Activated CD8-positive, alpha-beta memory T cell treated with anti-CD3 and anti-CD28 coated beads for 1 hour (primary cell): ENCODE results near the gene NKX1-1.
"Not testable (repeated sequence)": the region's sequence is repeated elsewhere in the genome, so short reads cannot be mapped to it uniquely, and the experiment has no call there.

ENCODE experiments used
- DNase-seq, 2 donors: peaks; one replicate each; pipeline ENCODE4 v3.0.0-alpha.2; 2020; ENCODE audit warnings: low read depth in 1 of 2; ENCODE audit errors: extremely low read depth in 1 of 2

Gene NKX1-1

GRCh38 chr4:1393866-1394265, 12.4 kb downstream of the NKX1-1 start:
- no peak for DNase-seq

GRCh38 chr4:1393363-1393762, 12.9 kb downstream of the NKX1-1 start:
- not testable (repeated sequence) for DNase-seq

- no peak for DNase-seq
Measured at GRCh38 chr4:1385373-1386340, 20.6 kb downstream of the NKX1-1 start.

DNA sequence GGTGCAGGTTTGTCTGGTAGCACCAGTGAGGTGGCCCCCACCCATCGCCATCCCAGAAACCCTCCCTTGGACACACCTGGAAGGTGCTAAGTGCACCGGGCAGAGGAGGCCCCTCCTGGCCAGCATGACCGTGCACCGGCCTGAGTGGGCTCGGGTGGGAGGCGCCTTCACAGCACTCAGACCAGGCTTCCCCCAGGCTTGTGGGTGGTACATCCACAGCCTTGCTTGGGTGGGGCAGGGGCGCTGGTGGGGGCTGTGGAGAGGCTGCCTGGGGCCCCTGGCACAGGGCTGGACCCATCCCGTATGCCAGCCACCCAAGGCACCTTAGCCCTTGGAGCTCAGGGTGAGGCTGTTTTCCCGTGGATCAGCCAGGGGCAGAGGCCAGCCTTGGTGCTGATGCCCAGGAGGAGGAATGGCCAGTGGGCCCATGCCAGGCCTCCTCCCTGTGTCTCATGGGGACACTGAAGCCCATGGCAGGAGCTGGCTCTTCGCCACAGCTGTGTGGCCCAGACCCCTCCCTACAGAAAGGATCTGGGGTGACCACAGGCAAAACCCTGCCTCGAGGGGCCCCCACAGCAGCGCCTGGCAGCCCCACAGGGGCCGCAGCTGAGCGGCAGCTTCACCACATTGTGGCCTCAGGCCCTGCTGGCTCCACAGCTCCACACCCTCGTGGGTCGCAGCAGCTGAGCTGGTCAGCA, 21.4 kb downstream of the NKX1-1 start:
- no peak for DNase-seq

GRCh38 chr4:1383728-1384591, 22.3 kb downstream of the NKX1-1 start:
- DNase-seq = no peak

GRCh38 chr4:1382776-1383727, 23.2 kb downstream of the NKX1-1 start:
- DNase-seq = no peak

DNA sequence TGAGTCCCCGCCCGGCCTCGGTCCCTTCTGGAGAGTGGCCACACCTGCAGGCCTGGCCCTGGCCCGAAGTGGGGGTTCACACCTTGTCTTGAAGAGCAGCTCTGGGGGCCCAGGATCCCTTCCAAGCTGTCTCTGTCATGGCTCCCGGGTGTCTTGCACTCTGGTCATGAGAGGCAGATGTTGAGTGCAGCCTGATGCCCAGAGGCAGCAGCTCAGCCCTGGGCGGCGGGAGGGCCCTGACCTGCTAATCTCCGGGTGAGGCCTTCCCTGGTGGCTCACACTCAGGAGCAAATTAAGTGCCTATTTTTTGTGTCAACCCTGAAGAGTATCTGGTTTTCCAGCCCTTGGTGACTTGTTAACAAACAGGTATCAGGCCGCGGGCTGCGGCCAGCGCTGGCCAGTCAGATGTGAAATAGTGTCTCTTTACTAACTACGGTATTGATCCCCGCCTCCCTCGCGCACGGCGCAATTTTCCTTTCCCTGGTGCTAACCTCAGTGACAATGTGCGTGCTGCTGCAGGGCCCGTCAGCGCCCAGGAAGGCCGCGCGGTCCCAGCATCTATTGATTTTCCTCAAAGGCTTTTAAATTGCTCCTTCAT, 24.2 kb downstream of the NKX1-1 start:
- no peak for DNase-seq

- DNase-seq = no peak
Measured at GRCh38 chr4:1381181-1381621, 25.0 kb downstream of the NKX1-1 start.

GRCh38 chr4:1380368-1381151, 25.7 kb downstream of the NKX1-1 start:
- no peak for DNase-seq

DNA sequence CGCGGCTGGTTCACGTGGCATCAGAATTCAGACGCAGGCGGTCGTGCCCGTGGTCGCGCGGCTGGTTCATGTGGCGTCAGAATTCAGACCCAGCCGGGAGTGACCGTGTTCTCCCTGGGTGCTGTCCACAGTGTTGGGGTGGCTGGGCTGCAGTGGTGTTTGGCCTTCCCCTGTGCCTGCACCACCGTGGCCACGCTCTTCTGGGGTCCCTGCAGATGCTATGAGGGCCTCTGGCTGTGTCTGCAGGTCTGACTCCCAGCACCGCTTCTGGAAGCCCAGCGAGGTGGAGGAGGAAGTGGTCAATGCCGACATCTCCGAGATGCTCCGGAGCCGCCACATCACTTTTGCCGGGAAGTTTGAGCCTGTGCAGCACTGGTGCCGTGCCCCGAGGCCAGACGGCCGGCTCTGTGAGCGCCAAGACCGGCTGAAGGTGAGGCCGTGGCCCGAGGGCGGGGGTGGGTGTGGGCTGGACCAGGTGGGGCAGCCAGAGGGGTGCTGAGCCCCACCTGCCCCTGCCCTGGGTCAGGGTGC, 26.4 kb downstream of the NKX1-1 start:
- DNase-seq = no peak

GRCh38 chr4:1379351-1379781, 26.9 kb downstream of the NKX1-1 start:
- DNase-seq = no peak

DNA sequence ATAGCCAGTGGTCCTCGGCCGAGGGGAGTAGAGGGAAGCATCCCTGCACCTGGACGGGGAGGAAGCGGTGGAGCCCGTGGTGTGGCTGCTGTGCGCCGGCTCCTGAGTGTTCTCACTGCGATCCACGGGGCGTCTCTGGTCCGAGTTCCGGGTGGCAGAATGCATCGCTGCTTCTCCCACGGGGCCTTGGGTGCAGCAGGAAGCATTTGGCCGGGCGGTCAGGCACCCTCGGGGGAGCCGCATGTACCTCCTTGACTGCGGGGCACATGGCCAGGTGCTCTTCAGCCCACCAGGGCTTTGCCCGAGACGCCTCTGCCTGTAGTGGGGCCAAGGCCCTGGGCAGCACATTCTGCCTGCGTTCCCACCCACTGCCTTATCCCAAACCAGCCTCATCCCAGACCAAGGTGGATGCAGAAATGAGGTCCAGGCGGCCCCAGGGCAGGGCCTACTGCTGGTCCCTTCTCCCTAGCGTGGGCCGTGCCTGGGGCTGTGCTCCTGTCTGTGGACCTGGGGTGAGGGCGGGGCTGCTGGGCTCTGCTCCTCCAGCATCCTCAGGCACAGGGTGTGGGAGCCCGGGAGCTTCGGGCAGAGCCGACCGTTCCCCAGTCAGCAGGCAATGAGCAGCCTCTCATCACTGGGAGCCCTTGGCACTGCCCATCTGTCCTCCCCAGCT, 27.5 kb downstream of the NKX1-1 start:
- DNase-seq = no peak

DNA sequence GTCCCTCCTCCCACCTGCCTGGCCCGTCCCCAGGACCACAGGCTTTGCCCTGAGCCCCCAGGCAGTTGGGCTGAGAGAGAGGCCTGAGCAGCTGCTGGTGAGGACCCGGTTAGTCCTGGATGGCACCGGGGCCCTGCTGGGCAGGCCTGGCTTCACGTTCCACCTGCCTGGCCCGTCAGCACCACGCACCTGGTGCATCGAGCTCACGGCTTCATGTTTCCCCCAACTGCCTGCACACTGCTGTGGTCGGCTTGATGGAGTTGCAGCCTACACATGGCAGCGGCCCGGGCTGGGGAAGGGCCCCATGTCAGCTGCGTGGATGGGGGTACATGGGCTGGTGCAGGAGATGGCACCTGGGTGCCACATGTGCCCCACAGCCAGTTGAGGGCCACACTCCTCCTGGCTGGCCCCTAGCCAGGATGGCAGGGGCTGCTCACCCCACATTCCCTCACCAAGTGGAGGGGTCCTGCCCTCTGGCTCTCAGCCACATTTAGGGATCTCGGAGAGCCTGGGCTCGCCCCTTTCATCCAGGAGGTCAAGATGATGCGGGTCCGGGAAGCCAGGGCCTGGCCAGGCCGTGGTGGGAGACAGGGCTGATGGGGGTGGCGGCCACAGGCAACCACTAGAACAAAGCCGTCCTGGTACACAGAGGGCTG, 28.5 kb downstream of the NKX1-1 start:
- DNase-seq = no peak

GRCh38 chr4:1376841-1377605, 29.2 kb downstream of the NKX1-1 start:
- DNase-seq = no peak

DNA sequence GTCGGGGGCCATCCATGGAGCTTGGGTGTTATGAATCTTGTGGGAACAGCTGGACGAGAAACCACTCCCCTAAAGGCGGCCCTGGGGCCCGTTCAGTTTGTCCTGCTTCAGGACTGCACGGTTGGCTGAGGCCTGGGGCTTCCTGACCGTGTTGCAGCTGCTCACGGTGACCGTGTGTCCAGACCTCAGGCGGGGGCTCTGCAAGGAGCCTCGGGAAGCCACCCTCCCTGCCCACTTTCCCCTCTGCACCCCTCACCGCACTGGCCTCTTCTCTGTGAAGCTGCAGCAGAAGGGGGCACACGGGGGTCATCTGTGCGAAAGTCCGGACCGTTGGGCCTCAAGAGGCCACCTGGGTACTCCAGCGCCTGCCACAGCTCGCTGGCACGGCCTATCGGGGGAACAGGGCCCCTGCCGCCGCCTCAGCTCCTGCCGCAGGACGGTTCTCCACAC, 29.8 kb downstream of the NKX1-1 start:
- no peak for DNase-seq

GRCh38 chr4:1375761-1376322, 30.4 kb downstream of the NKX1-1 start:
- DNase-seq = no peak
